HG02981 (cell line): Measurements from ENCODE around the gene BIVM.

Source experiments
- ATAC-seq: cut with Tn5 transposase; IDR thresholded peaks from one replicate; pipeline ENCODE4 v1.9.1; 2021; ENCODE audit warnings: mild to moderate bottlenecking, moderate library complexity; ENCODE audit not compliant: unreplicated experiment

The BIVM gene

GRCh38 chr13:102839462-102839861 is 40.5 kb downstream of the BIVM start:
- ATAC-seq = no peak

- ATAC-seq = peak; percentile 11
Measured at GRCh38 chr13:102845289-102845629, 46.3 kb downstream of the BIVM start.

- ATAC-seq = peak; percentile 79
Measured at GRCh38 chr13:102845630-102846260, 46.8 kb downstream of the BIVM start, which contains the start of gene ERCC5. TSS of gene ERCC5 (plus strand) at chr13:102846032. CDS start at chr13:102846267, 235 bp downstream.

GRCh38 chr13:102846261-102847015 is 47.5 kb downstream of the BIVM start:
- ATAC-seq = peak; percentile 39

- no peak for ATAC-seq
Measured at GRCh38 chr13:102847272-102848234, 48.6 kb downstream of the BIVM start.

- no peak for ATAC-seq
Measured at GRCh38 chr13:102848956-102849355, 50.0 kb downstream of the BIVM start.

GRCh38 chr13:102852556-102852955 is 53.6 kb downstream of the BIVM start:
- no peak for ATAC-seq

GRCh38 chr13:102854675-102855074 is 55.8 kb downstream of the BIVM start:
- no peak for ATAC-seq

GRCh38 chr13:102856557-102856956 is 57.6 kb downstream of the BIVM start:
- ATAC-seq = no peak

GRCh38 chr13:102862624-102863210 is 63.8 kb downstream of the BIVM start:
- no peak for ATAC-seq

- ATAC-seq = no peak
Measured at GRCh38 chr13:102863590-102863989, 64.7 kb downstream of the BIVM start.

- ATAC-seq = no peak
Measured at GRCh38 chr13:102868366-102868936, 69.5 kb downstream of the BIVM start.

- peak; percentile 6 for ATAC-seq
Measured at GRCh38 chr13:102869948-102870676, 71.2 kb downstream of the BIVM start.

GRCh38 chr13:102870677-102871415 is 71.9 kb downstream of the BIVM start:
- peak; percentile 79 for ATAC-seq

- ATAC-seq = no peak
Measured at GRCh38 chr13:102872131-102872530, 73.2 kb downstream of the BIVM start.

- no peak for ATAC-seq
Measured at GRCh38 chr13:102872531-102872930, 73.6 kb downstream of the BIVM start.

GRCh38 chr13:102873653-102874052 is 74.7 kb downstream of the BIVM start:
- ATAC-seq = no peak

GRCh38 chr13:102875256-102875655 is 76.3 kb downstream of the BIVM start:
- no peak for ATAC-seq

- no peak for ATAC-seq
Measured at GRCh38 chr13:102877303-102877702, 78.4 kb downstream of the BIVM start.
